Esophagus squamous epithelium (tissue), 5 donors: ENCODE data around the gene CFAP299. TPM values are rescaled to one million over a fixed set of nuclear protein-coding genes. Genes with fewer than 3 reads are reported as not detected.
A peak's percentile ranks its signal among the peaks of the same experiment; 100 is the strongest.

Source experiments
- DNase-seq: peaks from one replicate; lab custom pipeline; 2025; lab: John Stamatoyannopoulos, UW
- H3K27ac ChIP-seq, 4 donors: fragments of 200-600 bp; sonication (generic); one replicate each; pipeline ENCODE4 v1.5.1; 2016 to 2019; ENCODE audit warnings: mild to moderate bottlenecking in 1 of 4
- H3K27me3 ChIP-seq, 4 donors: fragments of 200-600 bp; sonication (generic); 1 replicate in 3 of 4; 2 replicates in 1 of 4; pipeline versions ENCODE4 v1.5.1 to v1.6.0; 2017 to 2021; ENCODE audit warnings: antibody characterized with exemption in 1 of 4
- H3K36me3 ChIP-seq, 3 donors: fragments of 200-600 bp; sonication (generic); one replicate each; pipeline ENCODE4 v1.5.1; 2016 to 2019
- H3K4me1 ChIP-seq, 3 donors: fragments of 200-600 bp; sonication (generic); one replicate each; pipeline ENCODE4 v1.5.1; 2017 to 2019
- H3K4me3 ChIP-seq, 4 donors: fragments of 200-600 bp; sonication (generic); 1 replicate in 3 of 4; 2 replicates in 1 of 4; pipeline ENCODE4 v1.5.1; 2016 to 2019; ENCODE audit warnings: mild to moderate bottlenecking in 2 of 4, moderate library complexity in 1 of 4
- H3K9me3 ChIP-seq, 3 donors: fragments of 200-600 bp; sonication (generic); one replicate each; pipeline ENCODE4 v1.5.1; 2016 to 2019
- POLR2A ChIP-seq, 4 donors: fragments of 450-650 bp; IDR thresholded peaks; one replicate each; pipeline ENCODE4 v1.6.1; 2017; ENCODE audit warnings: antibody characterized with exemption in 4 of 4, mild to moderate bottlenecking in 4 of 4, moderate library complexity in 3 of 4
- WGBS, 2 donors: methylation state at CpG; one replicate each; pipeline ENCODE4 v1.1.5; 2018; 5-methylcytosine and 5-hydroxymethylcytosine counted together
- intact Hi-C: fragments of 100-400 bp; cut with DNase I; formaldehyde crosslinking; loops from one replicate; pipeline ENCODE4 v1.15.0; 2022
- total RNA-seq, 4 donors: library from RNA; depleted of rRNA; stranded (reverse); fragments of >200 nt; gene quantifications; one replicate each; pipeline ENCODE4 v1.1.0, GENCODE V29; 2016
- TF ChIP-seq, protein P1 (sequence below), 6 experiments: fragments of 450-650 bp in 4 of 6; fragments of 200-600 bp in 2 of 6; sonication (generic) in 2 of 6; IDR thresholded peaks; one replicate each; pipeline ENCODE4 v1.5.1; 2016 to 2019; ENCODE audit warnings: antibody characterized with exemption in 6 of 6, mild to moderate bottlenecking in 4 of 6, moderate library complexity in 4 of 6
- donor health status: DM: yes; HTN: yes; CAD: no.

The CFAP299 gene
- total RNA-seq, 4 donors from 2014 or later: not detected

GRCh38 chr4:80361329-80361900, 25.9 kb downstream of the CFAP299 start:
- TF ChIP-seq, protein P1, sequence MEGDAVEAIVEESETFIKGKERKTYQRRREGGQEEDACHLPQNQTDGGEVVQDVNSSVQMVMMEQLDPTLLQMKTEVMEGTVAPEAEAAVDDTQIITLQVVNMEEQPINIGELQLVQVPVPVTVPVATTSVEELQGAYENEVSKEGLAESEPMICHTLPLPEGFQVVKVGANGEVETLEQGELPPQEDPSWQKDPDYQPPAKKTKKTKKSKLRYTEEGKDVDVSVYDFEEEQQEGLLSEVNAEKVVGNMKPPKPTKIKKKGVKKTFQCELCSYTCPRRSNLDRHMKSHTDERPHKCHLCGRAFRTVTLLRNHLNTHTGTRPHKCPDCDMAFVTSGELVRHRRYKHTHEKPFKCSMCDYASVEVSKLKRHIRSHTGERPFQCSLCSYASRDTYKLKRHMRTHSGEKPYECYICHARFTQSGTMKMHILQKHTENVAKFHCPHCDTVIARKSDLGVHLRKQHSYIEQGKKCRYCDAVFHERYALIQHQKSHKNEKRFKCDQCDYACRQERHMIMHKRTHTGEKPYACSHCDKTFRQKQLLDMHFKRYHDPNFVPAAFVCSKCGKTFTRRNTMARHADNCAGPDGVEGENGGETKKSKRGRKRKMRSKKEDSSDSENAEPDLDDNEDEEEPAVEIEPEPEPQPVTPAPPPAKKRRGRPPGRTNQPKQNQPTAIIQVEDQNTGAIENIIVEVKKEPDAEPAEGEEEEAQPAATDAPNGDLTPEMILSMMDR (IDR thresholded peaks at IDR 0.05): peak; percentile 15 to 62 (median 38)
- TF ChIP-seq POLR2A (IDR thresholded peaks at IDR 0.05): no peak
- Histone ChIP-seq H3K9me3 (no peaks in the 10 kb centered on the region), H3K36me3 (no peaks in the 10 kb centered on the region), H3K4me1 (no peaks in the 10 kb centered on the region), H3K27me3 (peaks cover 0 to 26% (median 2%) of the 10 kb centered on the region in 4 donors), H3K4me3 (no peak overlapping the region), H3K27ac (no peak overlapping the region)
- DNase-seq: no peak
- intact Hi-C loops: loop anchor here (10.0 kb wide), 1 partner anchor 683 kb away; no protein-coding TSS in a partner anchor
- WGBS, 2 donors: 54 to 67% methylated on average over 1 of the region's 1 CpG

GRCh38 chr4:80362578-80363181, 27.1 kb downstream of the CFAP299 start:
- no peak overlapping the region for H3K4me3 ChIP-seq
- intact Hi-C loops: loop anchor here (10.0 kb wide), 1 partner anchor 682 kb away; no protein-coding TSS in a partner anchor
- H3K4me1 ChIP-seq: no peaks in the 10 kb centered on the region
- H3K36me3 ChIP-seq: no peaks in the 10 kb centered on the region
- no peaks in the 10 kb centered on the region for H3K9me3 ChIP-seq
- DNase-seq: no peak
- WGBS, 2 donors: 19 to 22% methylated on average over 4 of the region's 4 CpGs
- TF ChIP-seq POLR2A (IDR thresholded peaks at IDR 0.05): no peak
- TF ChIP-seq, protein P1 (IDR thresholded peaks at IDR 0.05): peak in 4 of 6 experiments; percentile 16 to 52 (median 30)
- H3K27me3 ChIP-seq: peaks cover 0 to 17% (median 2%) of the 10 kb centered on the region in 4 donors
- no peak overlapping the region for H3K27ac ChIP-seq

DNA sequence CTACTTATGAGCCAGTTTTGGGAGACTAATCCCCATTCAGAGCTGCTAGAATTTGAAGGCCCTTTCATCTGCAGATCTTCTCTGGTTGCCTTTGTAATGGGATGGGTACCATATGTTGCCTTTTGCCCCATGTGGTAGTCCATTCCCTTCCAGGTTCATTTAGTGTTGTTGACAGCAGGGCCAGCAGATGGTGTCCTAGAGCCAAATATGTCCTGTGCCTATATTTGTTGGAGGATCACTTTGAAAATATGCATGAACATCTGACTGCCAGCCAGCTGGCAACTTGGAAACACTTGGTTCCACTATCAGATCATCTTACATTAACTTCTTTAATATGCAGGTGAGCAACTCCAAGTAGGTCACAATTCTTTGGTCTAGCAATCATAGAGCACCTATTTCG, 30.4 kb downstream of the CFAP299 start:
- H3K36me3 ChIP-seq: no peaks in the 10 kb centered on the region
- DNase-seq: no peak
- intact Hi-C loops: loop anchor here (5.0 to 10.0 kb wide), 2 partner anchors 626 to 679 kb away; no protein-coding TSS in a partner anchor
- no peak for TF ChIP-seq POLR2A (IDR thresholded peaks at IDR 0.05)
- TF ChIP-seq, protein P1 (IDR thresholded peaks at IDR 0.05): peak in 5 of 6 experiments; percentile 23 to 71 (median 48)
- H3K9me3 ChIP-seq: peaks cover 0 to 5% (median 5%) of the 10 kb centered on the region in 3 donors
- 50 to 58% methylated on average over 1 of the region's 1 CpG for WGBS, 2 donors
- peaks cover 0 to 4% (median under 1%) of the 10 kb centered on the region in 4 donors for H3K27me3 ChIP-seq
- no peaks in the 10 kb centered on the region for H3K4me1 ChIP-seq
- no peak overlapping the region for H3K27ac ChIP-seq
- no peak overlapping the region for H3K4me3 ChIP-seq

GRCh38 chr4:80367737-80368136, 32.2 kb downstream of the CFAP299 start:
- no peak for TF ChIP-seq POLR2A (IDR thresholded peaks at IDR 0.05)
- TF ChIP-seq, protein P1 (IDR thresholded peaks at IDR 0.05): peak in 1 of 6 experiments; percentile 23
- 56 to 68% methylated on average over 2 of the region's 2 CpGs for WGBS, 2 donors
- Histone ChIP-seq H3K9me3 (peaks cover 0 to 14% (median 5%) of the 10 kb centered on the region in 3 donors), H3K4me3 (no peak overlapping the region), H3K27me3 (no peaks in the 10 kb centered on the region), H3K4me1 (no peaks in the 10 kb centered on the region), H3K27ac (no peak overlapping the region), H3K36me3 (no peaks in the 10 kb centered on the region)
- intact Hi-C loops: loop anchor here (5.0 to 10.0 kb wide), 2 partner anchors 625 to 677 kb away; no protein-coding TSS in a partner anchor
- no peak for DNase-seq

DNA sequence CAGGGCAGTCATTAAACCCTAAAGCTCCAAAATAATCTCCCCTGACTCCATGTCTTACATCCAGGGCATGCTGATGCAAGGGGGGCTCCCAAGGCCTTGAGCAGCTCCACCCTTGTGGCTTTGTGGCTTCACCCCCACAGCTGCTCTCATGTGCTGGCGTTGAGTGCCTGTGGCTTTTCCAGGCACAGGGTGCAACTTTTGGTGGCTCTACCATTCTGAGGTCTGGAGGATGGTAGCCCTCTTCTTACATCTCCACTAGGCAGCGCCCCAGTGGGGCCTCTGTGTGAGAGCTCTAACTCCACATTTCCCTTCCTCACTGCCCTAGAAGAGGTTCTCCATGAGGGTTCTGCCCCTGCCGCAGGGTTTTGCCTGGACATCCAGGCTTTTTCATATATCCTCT, 35.1 kb downstream of the CFAP299 start:
- Histone ChIP-seq H3K27me3 (no peaks in the 10 kb centered on the region), H3K4me3 (no peak overlapping the region), H3K36me3 (no peaks in the 10 kb centered on the region), H3K4me1 (no peaks in the 10 kb centered on the region), H3K9me3 (peaks cover 0 to 14% (median 5%) of the 10 kb centered on the region in 3 donors), H3K27ac (no peak overlapping the region)
- TF ChIP-seq POLR2A (IDR thresholded peaks at IDR 0.05): no peak
- TF ChIP-seq, protein P1 (IDR thresholded peaks at IDR 0.05): no peak
- no peak for DNase-seq
- 80 to 83% methylated on average over 2 of the region's 3 CpGs for WGBS, 2 donors
- intact Hi-C loops: no loop called here
